H9 (cell line): ENCODE results near the gene ROR1. TPM values are rescaled to one million over a fixed set of nuclear protein-coding genes. Genes with fewer than 3 reads are reported as not detected.

Experiments used
- DNase-seq: peaks from one replicate; pipeline ENCODE4 v3.0.0-alpha.2; 2017
- H2AFZ ChIP-seq: one replicate; pipeline ENCODE4 v1.6.1; 2013; ENCODE audit warnings: mild to moderate bottlenecking, low read length, control low read depth, moderate library complexity
- H2AK5ac ChIP-seq: 2 replicates; pipeline ENCODE4 v1.6.1; 2013; ENCODE audit warnings: low read length, control low read depth, mixed read lengths; ENCODE audit not compliant: insufficient read length
- H2BK120ac ChIP-seq: one replicate; pipeline ENCODE4 v1.6.1; 2013; ENCODE audit warnings: low read depth, mild to moderate bottlenecking, low read length, control low read depth, inconsistent platforms; ENCODE audit not compliant: poor library complexity, severe bottlenecking
- H2BK12ac ChIP-seq: 2 replicates; pipeline ENCODE4 v1.6.1; 2013; ENCODE audit warnings: low read length, control low read depth, mixed read lengths, low read depth; ENCODE audit not compliant: insufficient read length
- H2BK15ac ChIP-seq: 2 replicates; pipeline ENCODE4 v1.6.1; 2013; ENCODE audit warnings: low read depth, low read length, control low read depth
- H2BK20ac ChIP-seq: one replicate; pipeline ENCODE4 v1.6.1; 2013; ENCODE audit warnings: low read depth, mild to moderate bottlenecking, low read length, control low read depth, inconsistent platforms; ENCODE audit not compliant: poor library complexity, severe bottlenecking
- H2BK5ac ChIP-seq: 2 replicates; pipeline ENCODE4 v1.6.1; 2013; ENCODE audit warnings: low read length, control low read depth, mixed read lengths; ENCODE audit not compliant: insufficient read length
- H3K14ac ChIP-seq: 2 replicates; pipeline ENCODE4 v1.6.1; 2013; ENCODE audit warnings: low read length, control low read depth; ENCODE audit not compliant: insufficient read depth
- H3K18ac ChIP-seq: 2 replicates; pipeline ENCODE4 v1.6.1; 2013; ENCODE audit warnings: low read depth, mild to moderate bottlenecking, mixed read lengths, low read length, control low read depth; ENCODE audit not compliant: insufficient read length
- H3K23ac ChIP-seq: 2 replicates; pipeline ENCODE4 v1.6.1; 2013; ENCODE audit warnings: low read length, control low read depth, mixed read lengths, low read depth; ENCODE audit not compliant: insufficient read length
- H3K23me2 ChIP-seq: 2 replicates; pipeline ENCODE4 v1.6.1; 2013; ENCODE audit warnings: low read depth, mild to moderate bottlenecking, mixed read lengths, low read length, control low read depth; ENCODE audit not compliant: insufficient read length, poor library complexity, severe bottlenecking
- H3K27ac ChIP-seq: 2 replicates; pipeline ENCODE4 v1.5.1; 2013; ENCODE audit warnings: low read length, control low read depth, mixed read lengths, low read depth; ENCODE audit not compliant: insufficient read length
- H3K27me3 ChIP-seq: 2 replicates; pipeline ENCODE4 v1.6.1; 2013; ENCODE audit warnings: low read length, control low read depth, inconsistent platforms; ENCODE audit not compliant: insufficient read depth
- H3K4ac ChIP-seq: 2 replicates; pipeline ENCODE4 v1.6.1; 2013; ENCODE audit warnings: low read depth, mild to moderate bottlenecking, control low read depth, inconsistent platforms, low read length, moderate library complexity
- H3K4me1 ChIP-seq: 2 replicates; pipeline ENCODE4 v1.6.1; 2013; ENCODE audit warnings: low read length, control low read depth, inconsistent platforms; ENCODE audit not compliant: insufficient read depth
- H3K4me2 ChIP-seq: 2 replicates; pipeline ENCODE4 v1.6.1; 2013; ENCODE audit warnings: low read length, control low read depth, mixed read lengths; ENCODE audit not compliant: insufficient read length, insufficient read depth
- H3K56ac ChIP-seq: 2 replicates; pipeline ENCODE4 v1.6.1; 2013; ENCODE audit warnings: low read depth, mild to moderate bottlenecking, mixed read lengths, low read length, control low read depth; ENCODE audit not compliant: insufficient read length
- H3K79me1 ChIP-seq: 2 replicates; pipeline ENCODE4 v1.6.1; 2013; ENCODE audit warnings: low read depth, mild to moderate bottlenecking, moderate library complexity, low read length, control low read depth, inconsistent platforms; ENCODE audit not compliant: insufficient read depth, poor library complexity, severe bottlenecking
- H3K79me2 ChIP-seq: 2 replicates; pipeline ENCODE4 v1.6.1; 2013; ENCODE audit warnings: low read length, control low read depth, inconsistent platforms; ENCODE audit not compliant: insufficient read depth
- H3K9ac ChIP-seq: 2 replicates; pipeline ENCODE4 v1.6.1; 2013; ENCODE audit warnings: low read length, control low read depth, mixed read lengths; ENCODE audit not compliant: insufficient read length; ENCODE audit errors: extremely low read depth
- H3K9me3 ChIP-seq: one replicate; pipeline ENCODE4 v1.6.1; 2013; ENCODE audit warnings: low read depth, low read length, inconsistent platforms; ENCODE audit not compliant: control insufficient read depth
- H3T11ph ChIP-seq: one replicate; pipeline ENCODE4 v1.6.1; 2013; ENCODE audit warnings: mild to moderate bottlenecking, low read length, control low read depth, inconsistent platforms
- H4K20me1 ChIP-seq: one replicate; pipeline ENCODE4 v1.6.1; 2013; ENCODE audit not compliant: control insufficient read depth, insufficient read length, insufficient read depth
- H4K5ac ChIP-seq: 2 replicates; pipeline ENCODE4 v1.6.1; 2013; ENCODE audit warnings: low read depth, mild to moderate bottlenecking, mixed read lengths, low read length, control low read depth; ENCODE audit not compliant: insufficient read length
- H4K8ac ChIP-seq: replicated peaks from 2 replicates; pipeline ENCODE4 v1.6.1; 2013; ENCODE audit warnings: low read length, control low read depth, mixed read lengths, low read depth; ENCODE audit not compliant: insufficient read length
- H4K91ac ChIP-seq: 2 replicates; pipeline ENCODE4 v1.6.1; 2013; ENCODE audit warnings: low read depth, mild to moderate bottlenecking, moderate library complexity, mixed read lengths, low read length, control low read depth; ENCODE audit not compliant: insufficient read length
- H3K27ac Mint-ChIP-seq, 3 experiments: 2 replicates in 2 of 3; 3 replicates in 1 of 3; pipeline ENCODE4 v1.8.0; 2020 to 2021; ENCODE audit warnings: mixed read lengths in 3 of 3, mild to moderate bottlenecking in 1 of 3, moderate library complexity in 1 of 3
- H3K27me3 Mint-ChIP-seq: 2 replicates; pipeline ENCODE4 v1.8.0; 2021; ENCODE audit warnings: low read depth, mild to moderate bottlenecking, moderate library complexity, mixed read lengths
- H3K36me3 Mint-ChIP-seq, 3 experiments: 2 replicates in 2 of 3; 3 replicates in 1 of 3; pipeline ENCODE4 v1.8.0; 2020 to 2021; ENCODE audit warnings: low read depth in 3 of 3, mixed read lengths in 3 of 3; ENCODE audit not compliant: insufficient read depth in 1 of 3
- H3K4me1 Mint-ChIP-seq, 2 experiments: 2 replicates each; pipeline ENCODE4 v1.8.0; 2020; ENCODE audit warnings: mixed read lengths in 2 of 2
- H3K4me3 Mint-ChIP-seq, 2 experiments: 2 replicates in 1 of 2; 3 replicates in 1 of 2; pipeline ENCODE4 v1.8.0; 2020 to 2021; ENCODE audit warnings: mild to moderate bottlenecking in 2 of 2, mixed read lengths in 2 of 2, moderate library complexity in 1 of 2
- H3K9me3 Mint-ChIP-seq, 2 experiments: 2 replicates in 1 of 2; 3 replicates in 1 of 2; pipeline ENCODE4 v1.8.0; 2020; ENCODE audit warnings: mild to moderate bottlenecking in 2 of 2, mixed read lengths in 2 of 2, moderate library complexity in 1 of 2
- WGBS: extraction: QIAGEN DNeasy Blood & Tissue Kit; methylation state at CpG from one replicate; pipeline ENCODE4 v1.1.7; 2013; ENCODE audit warnings: missing lambda C conversion rate, low lambda C conversion rate, mixed read lengths; ENCODE audit not compliant: insufficient read length; ENCODE audit errors: extremely low coverage; 5-methylcytosine and 5-hydroxymethylcytosine counted together
- total RNA-seq: library from RNA; stranded (reverse); gene quantifications from 2 replicates; pipeline ENCODE4 v1.2.1, GENCODE V29; 2021
- TF ChIP-seq, protein P1 (sequence below): fragments of 200-600 bp; sonication (generic); conservative IDR thresholded peaks from 3 replicates; pipeline ENCODE4 v1.8.0; 2021; ENCODE audit warnings: antibody characterized with exemption, mild to moderate bottlenecking

Gene ROR1
- total RNA-seq, 1 experiment from 2014 or later = 75.9 TPM

GRCh38 chr1:63946866-63947491, 173.2 kb downstream of the ROR1 start:
- no peak overlapping the region for H2AK5ac ChIP-seq
- peaks cover 4% of the 10 kb centered on the region; the same call in 1 of the 2 replicates for H3K79me2 ChIP-seq
- peaks cover 3 to 9% (median 5%) of the 10 kb centered on the region in 3 experiments; a peak in 5 of 7 replicates for H3K36me3 Mint-ChIP-seq
- no peak overlapping the region for H3K27ac ChIP-seq
- peaks cover 4% of the 10 kb centered on the region for H3K4me1 ChIP-seq
- no peak overlapping the region for H3K14ac ChIP-seq
- H2BK15ac ChIP-seq = no peak overlapping the region
- WGBS = no CpG with 5 or more reads among the region's 11 CpGs
- peaks cover 0 to 3% of the 10 kb centered on the region in 2 experiments; a peak in 3 of 5 replicates for H3K9me3 Mint-ChIP-seq
- no peak overlapping the region for H3K4me2 ChIP-seq
- peaks cover 8% of the 10 kb centered on the region for H3K79me1 ChIP-seq
- peaks cover 52 to 70% of the 10 kb centered on the region in 2 experiments for H3K4me1 Mint-ChIP-seq
- no peak overlapping the region for H3K23ac ChIP-seq
- H2BK5ac ChIP-seq = no peak overlapping the region
- H3K27ac Mint-ChIP-seq = no peak overlapping the region
- H2BK12ac ChIP-seq = no peak overlapping the region
- no peaks in the 10 kb centered on the region for H3K27me3 ChIP-seq
- H3K18ac ChIP-seq = no peak overlapping the region
- no peaks in the 10 kb centered on the region for H3K23me2 ChIP-seq
- H3K9me3 ChIP-seq = no peaks in the 10 kb centered on the region
- H3T11ph ChIP-seq = no peak overlapping the region
- H4K20me1 ChIP-seq = no peaks in the 10 kb centered on the region
- H3K4me3 Mint-ChIP-seq = no peak overlapping the region
- H4K91ac ChIP-seq = no peak overlapping the region
- no peak overlapping the region for H2AFZ ChIP-seq
- H4K5ac ChIP-seq = no peak overlapping the region
- no peaks in the 10 kb centered on the region for H3K27me3 Mint-ChIP-seq
- TF ChIP-seq, protein P1, sequence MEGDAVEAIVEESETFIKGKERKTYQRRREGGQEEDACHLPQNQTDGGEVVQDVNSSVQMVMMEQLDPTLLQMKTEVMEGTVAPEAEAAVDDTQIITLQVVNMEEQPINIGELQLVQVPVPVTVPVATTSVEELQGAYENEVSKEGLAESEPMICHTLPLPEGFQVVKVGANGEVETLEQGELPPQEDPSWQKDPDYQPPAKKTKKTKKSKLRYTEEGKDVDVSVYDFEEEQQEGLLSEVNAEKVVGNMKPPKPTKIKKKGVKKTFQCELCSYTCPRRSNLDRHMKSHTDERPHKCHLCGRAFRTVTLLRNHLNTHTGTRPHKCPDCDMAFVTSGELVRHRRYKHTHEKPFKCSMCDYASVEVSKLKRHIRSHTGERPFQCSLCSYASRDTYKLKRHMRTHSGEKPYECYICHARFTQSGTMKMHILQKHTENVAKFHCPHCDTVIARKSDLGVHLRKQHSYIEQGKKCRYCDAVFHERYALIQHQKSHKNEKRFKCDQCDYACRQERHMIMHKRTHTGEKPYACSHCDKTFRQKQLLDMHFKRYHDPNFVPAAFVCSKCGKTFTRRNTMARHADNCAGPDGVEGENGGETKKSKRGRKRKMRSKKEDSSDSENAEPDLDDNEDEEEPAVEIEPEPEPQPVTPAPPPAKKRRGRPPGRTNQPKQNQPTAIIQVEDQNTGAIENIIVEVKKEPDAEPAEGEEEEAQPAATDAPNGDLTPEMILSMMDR = no peak
- no peak for DNase-seq
- H4K8ac ChIP-seq = no peak overlapping the region
- H2BK20ac ChIP-seq = no peak overlapping the region
- no peak overlapping the region for H2BK120ac ChIP-seq
- no peak overlapping the region for H3K9ac ChIP-seq
- H3K4ac ChIP-seq = no peak overlapping the region
- no peak overlapping the region for H3K56ac ChIP-seq
